ENCODE measurements around the gene PDE8B. TPM values are rescaled to one million over a fixed set of nuclear protein-coding genes. Genes with fewer than 3 reads are reported as not detected.

The PDE8B gene
- total RNA-seq, 1 donor from 2014 or later, result 5.5 TPM

DNA sequence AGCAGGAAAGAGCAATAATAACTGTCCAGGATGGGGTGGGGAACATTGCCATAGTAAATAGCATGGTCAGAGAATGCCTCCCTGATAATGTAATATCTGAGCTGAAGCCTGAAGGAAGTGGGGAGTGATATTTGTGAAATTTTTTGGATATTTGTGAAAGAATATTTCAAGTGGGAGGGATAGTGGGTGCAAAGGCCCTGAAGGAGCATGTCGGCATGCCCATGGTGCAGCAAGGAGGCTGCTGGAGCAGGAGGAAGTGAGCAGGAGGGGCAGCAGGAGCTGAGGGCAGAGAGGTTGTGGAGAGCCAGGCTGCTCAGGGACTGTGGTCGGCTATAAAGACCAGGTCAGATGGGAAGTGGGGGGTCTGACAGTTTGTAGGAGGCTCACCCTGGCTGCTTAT is 21.1 kb upstream of the PDE8B start:
- ATAC-seq, result no peak

DNA sequence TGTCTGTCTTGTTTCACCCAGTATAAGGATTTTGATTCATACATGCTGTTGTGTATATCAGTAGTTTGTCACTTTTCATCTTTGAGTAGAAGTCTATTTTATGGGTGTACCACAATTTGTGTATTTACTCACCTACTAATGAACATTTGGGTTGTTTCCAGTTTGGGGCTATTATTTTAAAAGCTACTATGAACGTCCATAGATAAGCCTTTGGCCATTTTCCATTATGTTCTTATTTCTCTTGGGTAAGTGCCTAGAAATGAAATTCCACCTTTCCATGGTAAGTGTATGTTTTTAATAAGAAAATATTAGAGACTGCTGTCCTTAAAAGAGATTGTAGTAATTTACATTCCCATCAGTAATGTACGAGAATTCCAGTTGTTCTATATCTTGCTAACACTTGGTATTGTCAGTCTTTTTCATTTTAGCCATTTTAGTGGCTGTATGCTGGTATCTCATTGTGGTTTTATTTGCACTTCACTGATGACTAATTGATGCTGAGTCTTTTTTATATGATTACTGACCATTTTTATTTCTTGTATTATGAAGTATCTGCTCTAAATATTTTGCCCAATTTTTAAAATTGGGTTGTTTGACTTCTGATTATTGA is 17.9 kb upstream of the PDE8B start:
- ATAC-seq (no peak), DNase-seq (ENCODE audit: low spot score) (no peak)

More for the DNA sequence above, 21.1 kb upstream of the PDE8B start:
- DNase-seq (ENCODE audit: low spot score), result no peak

DNA sequence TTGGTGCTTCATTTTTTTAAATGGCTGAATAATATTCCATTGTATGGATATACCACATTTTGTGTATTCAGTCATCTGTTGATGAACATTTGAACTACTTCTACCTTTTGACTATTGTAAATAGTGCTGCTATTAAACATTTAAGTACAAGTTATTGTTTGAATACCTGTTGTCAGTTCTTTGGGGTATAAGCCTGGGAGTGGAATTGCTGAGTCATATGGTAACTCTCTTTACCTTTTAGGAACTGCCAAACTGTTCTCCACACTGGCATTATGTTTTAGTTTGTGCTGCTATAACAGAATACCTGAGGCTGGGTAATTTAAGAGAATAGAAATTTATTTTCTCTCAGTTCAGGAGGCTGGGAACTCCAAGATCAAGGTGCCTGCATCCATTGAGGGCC is 15.7 kb upstream of the PDE8B start:
- ATAC-seq (no peak), DNase-seq (ENCODE audit: low spot score) (no peak)

DNA sequence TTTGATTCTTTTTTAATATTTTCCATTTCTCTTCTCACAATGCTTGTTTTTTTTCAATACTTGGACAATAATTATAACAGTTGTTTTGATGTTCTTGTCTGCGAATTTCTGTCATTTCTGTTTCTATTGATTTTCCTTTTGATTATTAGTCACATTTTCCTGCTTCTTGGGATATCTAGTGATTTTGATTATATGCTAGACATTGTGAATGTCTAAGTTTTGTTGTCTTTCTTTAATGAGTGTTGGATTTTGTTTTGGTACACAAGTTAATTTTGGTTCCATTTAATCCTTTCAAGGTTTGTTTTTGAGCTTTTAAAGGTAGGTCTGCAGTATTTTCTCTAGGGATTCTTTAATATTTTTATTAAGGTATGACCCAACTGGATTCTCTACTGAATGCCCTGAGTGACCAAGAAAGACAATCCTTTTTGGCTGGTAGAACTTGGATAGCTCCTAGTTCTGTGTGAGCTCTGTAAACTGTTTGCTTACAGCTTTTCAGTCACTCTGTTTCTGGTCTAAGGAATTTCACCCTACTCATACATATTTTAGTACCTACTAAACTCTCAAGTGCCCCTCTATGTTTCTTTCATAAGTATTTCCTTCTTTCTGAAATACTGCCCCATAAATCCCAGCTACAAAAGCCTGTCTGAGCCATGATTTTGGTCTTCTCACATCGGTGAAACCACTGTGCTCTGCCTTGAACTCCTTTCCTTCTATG is 12.5 kb upstream of the PDE8B start:
- ATAC-seq, result no peak
- no peak for DNase-seq (ENCODE audit: low spot score)

DNA sequence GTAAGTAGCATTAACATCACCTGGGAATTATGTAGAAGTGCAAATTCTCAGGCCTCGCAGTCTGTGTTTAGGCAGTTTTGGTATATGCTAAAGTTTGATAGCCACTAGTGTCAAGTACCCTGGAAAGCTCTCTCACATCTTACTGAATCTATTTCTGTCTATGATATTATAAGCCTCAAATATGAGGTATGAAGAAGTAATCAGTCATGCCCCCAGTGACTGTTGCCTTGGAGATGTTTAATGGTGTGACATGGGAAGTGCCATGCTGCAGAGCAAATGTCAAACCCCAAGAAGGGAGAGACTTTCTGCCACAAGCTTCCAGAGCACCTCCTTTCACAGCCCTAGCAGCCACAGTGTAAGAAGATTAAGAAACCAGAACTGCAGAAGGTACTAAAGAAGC is 9.8 kb upstream of the PDE8B start:
- ATAC-seq, result no peak

DNA sequence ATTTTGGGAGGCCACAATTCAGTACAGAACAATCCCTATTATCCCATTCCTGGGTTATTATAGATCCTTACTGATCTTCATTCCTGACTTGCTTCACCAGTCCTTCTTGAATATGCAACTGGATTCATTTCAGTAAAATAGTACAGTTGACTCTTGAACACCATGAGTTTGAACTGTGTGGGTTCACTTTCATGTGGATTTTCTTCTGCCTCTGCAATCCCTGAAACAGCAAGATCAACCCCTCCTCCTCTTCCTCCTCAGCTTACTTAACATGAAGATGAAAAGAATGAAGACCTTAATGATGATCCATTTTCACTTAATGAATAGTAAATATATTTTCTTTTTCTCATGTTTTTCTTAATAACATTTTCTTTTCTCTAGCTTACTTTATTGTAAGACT is 8.3 kb upstream of the PDE8B start:
- DNase-seq (ENCODE audit: low spot score) (no peak), ATAC-seq (no peak)

More for the DNA sequence above, 9.8 kb upstream of the PDE8B start:
- no peak for DNase-seq (ENCODE audit: low spot score)

DNA sequence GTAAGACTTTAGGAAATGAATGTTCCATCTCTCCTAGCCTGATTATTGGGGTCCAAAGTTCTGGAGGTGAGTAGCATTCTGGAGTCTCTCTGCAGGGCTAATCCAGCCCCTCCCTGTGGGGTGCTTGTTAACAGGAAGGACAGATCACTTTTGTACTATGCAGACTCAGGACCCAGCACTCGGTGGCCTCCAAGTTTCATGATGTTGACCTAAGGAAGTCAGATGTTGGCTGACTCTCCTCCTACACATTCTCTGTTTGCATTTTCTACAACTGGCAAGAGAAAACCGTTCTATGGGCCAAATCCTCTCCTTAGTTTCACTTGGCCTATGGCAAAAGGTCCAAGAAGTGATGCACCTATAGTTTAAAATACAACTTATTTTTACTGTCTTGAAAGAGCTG is 5.5 kb upstream of the PDE8B start:
- ATAC-seq (no peak), DNase-seq (ENCODE audit: low spot score) (no peak)

DNA sequence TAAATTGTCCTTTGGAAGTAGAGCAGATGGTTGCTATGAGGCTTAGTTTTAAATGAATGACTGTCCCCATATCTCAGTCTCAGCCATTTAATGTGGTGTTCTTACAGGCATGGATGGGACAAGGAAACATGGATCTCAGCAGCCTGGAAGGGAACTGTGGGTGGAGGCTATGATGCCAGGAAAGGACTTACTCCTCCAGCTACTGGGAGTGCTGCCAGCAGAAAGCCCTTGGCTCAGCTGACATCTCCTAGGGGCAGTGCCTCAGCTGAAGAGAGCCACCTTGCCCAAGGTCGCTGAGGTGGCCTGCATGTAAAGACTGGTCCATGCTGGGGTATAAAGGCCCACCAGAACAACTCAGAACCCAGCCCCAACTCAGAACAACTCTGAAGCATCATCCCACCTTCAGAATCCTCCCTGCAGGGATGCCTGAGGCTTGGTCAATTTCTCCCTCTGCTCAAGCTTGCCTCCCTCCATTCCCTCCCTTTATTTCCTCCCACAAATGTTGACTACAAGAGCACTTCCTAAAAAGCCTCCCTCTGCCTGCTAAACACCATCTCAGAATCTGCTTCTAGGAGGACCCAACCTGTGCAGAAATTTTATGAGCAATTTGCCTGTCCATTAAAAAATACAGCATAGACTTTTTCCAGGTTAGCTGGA is 1.8 kb upstream of the PDE8B start:
- DNase-seq (ENCODE audit: low spot score) (no peak), ATAC-seq (no peak)

DNA sequence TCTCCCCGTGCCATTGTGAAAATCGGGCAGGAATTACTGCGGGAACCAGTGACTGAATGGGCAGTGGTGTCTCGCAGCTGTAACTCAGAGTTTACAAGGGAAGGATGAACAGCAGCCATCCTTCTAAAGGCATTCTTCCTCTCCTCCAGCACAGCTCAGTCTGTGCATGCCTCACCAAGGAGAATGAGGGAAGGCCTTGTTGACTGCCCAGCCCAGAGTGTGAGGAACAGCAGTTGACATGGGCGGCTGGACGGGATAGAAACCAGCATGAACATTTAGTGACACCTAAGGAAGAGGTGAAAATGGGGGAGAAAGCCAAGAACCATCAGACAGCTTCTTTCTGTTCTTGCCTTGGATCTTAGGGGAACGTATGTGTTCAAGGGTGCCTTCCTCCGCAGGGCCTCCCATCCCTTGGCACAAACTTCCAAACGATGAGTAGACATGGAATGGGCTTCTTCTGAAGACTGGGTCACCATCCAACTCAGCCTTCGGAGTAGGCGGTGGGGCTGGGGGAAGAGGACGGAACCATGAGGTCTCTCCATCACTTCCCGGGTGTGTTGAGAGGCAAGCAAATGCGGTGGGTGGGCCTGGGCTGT is 887 bp upstream of the PDE8B start:
- no peak for ATAC-seq
- DNase-seq (ENCODE audit: low spot score), result no peak

DNA sequence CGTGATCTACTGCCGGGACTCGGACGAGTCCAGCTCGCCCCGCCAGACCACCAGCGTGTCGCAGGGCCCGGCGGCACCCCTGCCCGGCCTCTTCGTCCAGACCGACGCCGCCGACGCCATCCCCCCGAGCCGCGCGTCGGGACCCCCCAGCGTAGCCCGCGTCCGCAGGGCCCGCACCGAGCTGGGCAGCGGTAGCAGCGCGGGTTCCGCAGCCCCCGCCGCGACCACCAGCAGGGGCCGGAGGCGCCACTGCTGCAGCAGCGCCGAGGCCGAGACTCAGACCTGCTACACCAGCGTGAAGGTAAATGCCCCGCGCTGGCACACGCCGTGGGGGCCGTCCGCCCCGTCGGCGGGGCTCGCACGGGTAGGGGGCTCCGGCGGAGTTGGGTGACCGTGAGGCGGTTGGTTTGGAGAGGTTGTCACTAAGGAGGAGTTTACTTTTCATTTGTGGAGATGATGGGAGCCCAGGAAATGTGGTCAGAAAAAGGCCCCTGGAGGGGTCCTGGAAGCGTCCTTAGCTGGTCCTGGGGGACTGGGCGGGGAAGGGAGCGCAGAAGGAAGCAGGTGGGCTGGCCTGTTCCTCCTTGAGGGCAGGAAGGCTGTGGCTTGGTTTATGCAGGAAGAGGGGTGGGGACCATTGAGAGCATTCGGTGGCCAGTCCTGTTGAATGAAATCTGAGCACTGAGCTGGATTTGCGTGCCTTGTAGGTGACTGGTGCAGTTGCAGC is 647 bp downstream of the PDE8B start:
- DNase-seq (ENCODE audit: low spot score) (no peak), ATAC-seq (peak; percentile 71)

DNA sequence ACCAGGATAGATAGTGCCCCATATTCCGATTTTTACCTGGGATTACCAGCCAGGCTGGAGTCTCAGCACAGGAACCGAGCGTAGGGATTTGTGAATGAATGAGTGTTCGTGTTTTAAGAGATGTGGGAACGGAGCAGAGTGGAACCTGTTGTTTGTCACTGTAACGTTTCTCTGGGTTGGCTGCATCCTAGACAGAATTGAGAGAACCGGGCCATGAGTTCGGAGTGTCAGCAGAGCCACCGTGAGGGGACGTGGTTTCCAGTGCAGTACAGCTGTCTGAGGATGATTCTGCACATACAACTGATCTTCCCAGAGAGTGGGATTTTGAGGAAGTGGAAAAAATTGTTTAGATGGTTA is 1.2 kb downstream of the PDE8B start:
- no peak for DNase-seq (ENCODE audit: low spot score)

DNA sequence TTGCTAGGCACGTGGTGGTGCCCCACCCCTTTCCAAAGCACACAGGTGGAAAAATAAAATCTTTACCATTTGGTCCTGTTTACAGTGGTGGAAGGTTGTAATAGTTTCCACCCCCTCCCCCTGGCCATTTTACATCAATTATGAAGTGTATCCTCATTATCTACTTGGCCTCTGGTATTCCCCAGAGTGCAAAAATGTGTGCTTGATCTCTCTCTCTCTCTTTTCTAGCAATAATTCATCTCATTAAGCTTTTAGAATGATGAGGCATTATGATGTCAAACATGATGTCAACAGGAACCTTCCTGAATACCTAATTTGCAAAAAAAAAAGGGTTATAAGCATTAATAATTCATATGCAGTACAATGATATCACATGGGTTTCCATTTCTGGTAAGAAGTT is 3.1 kb downstream of the PDE8B start:
- no peak for ATAC-seq

More for the DNA sequence above, 1.2 kb downstream of the PDE8B start:
- ATAC-seq, result peak; percentile 11

DNA sequence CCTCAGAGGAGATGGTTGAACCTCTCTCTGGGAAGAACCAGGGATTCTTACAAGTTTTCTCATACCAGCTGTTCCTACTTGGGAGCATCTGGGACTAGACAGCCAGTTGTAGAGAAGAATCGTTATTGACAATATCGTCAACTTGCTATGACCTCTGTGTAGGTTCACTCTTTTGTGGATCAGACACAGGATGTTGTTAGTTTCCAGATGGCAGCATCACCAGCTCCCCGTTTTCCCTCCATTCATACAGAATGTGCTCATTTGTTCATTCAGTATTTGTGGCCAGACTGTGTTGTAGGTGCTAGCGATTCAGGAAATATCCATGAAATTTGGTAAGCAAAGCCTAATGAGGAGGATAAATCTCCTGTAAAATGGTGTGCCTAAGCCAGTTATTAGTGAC is 3.7 kb downstream of the PDE8B start:
- ATAC-seq, result no peak

More for the DNA sequence above, 3.1 kb downstream of the PDE8B start:
- DNase-seq (ENCODE audit: low spot score), result no peak

DNA sequence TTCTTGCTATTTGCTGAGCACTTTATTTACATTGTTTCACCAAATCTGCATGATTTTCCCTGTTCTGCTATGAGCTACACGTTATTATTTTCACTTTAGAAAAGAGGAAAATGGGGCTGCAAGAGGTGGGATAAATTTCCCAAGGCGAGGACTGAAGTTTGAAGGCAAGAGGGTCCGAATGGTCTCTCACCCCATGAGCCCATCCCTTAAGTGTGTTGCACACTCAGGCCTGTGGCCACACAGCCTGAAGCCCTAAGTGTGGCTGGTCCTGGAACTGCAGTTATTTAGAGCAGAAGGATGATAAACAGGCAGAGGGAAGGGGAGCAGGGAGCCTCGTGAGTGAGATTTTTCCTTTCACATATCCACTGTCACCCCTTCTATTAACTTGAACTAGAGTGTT is 7.8 kb downstream of the PDE8B start:
- DNase-seq (ENCODE audit: low spot score), result no peak
- ATAC-seq, result peak; percentile 58

More for the DNA sequence above, 3.7 kb downstream of the PDE8B start:
- no peak for DNase-seq (ENCODE audit: low spot score)

DNA sequence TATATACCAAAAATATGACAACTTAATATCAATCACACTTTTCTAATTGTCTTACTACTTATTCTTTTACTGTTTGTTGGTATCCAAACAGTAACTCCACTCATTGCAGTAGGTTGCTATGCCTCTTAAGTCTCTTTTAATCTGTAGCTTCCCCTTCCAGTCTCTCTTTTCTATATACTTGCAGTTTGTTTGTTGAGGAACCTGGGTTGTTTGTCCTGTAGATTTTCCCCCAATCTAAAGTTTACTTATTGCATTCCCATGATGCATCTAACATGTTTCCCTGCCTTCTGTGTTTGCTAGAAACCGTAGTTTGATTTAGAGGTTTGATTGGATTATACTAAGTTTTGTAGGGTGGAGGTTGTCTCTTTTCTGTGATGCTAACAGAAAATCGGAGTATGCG is 10.6 kb downstream of the PDE8B start:
- DNase-seq (ENCODE audit: low spot score), result no peak
- no peak for ATAC-seq

DNA sequence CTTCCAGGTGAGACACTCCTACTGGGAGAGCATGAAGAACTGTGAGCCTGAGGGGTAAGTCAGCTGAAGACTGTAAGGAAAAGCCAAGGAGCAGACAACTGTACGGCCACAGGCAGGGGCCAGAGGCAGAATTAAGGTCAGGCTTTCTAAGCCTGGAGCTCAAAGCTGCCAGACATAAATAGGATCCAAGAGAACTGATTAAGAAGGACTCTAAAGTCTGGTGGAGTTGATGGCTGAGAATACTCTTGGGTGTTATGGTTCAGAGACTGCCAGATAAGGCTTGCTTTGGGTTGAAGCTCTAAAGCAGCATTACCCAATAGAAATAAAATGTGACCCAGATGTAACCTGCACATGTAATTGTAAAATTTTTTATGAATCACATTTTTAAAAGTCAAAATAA is 12.2 kb downstream of the PDE8B start:
- DNase-seq (ENCODE audit: low spot score) (no peak), ATAC-seq (no peak)

DNA sequence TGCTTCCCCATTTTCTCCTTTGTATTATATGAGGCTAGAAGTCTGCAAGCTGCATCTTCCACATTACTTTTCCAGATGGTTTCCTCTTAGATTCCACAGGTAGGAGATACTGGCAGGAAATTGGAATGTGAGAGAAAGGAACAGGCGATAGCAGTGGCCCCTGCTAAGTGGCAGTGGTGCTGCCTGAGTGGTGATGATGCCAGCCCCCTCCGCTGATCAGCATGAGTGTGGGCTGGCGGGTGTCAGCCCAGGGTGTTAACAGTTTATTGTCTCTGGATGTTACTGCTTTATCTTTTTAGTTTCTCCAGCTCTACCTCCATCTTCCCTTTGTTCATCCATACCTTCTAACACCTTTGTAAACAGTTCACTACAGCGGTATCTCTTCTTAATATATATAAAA is 13.2 kb downstream of the PDE8B start:
- ATAC-seq, result no peak
- no peak for DNase-seq (ENCODE audit: low spot score)

DNA sequence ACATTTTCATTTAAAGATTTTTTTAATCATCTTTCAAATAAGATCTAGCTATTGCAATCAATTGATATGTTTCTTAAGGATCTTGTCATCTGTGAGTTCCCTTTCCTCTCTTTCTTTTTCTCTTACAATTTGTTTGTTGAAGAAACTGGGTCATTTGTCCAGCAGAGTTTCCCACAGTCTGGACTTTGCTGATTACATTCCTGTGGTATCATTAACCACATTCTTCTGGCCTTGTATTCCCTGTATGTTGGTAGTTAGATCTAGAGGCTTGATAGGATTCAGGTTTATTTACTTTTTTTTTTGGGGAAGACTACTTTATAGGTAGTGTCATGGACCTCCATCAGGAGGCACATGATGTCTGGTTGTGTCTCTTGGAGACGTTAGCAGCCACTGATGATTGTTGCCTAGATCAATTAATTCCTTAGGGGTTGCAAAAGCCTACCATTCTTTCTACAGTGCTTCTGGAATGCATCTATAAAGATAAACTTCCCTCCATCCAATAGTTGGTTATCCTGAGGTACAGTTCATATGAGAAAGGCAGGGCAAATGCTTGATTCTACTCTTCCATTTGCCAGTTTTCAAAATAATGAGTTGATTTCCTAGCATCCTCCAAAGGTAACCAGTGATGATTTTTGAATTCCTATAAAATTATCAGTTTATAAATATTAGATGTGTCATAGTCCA is 14.3 kb downstream of the PDE8B start:
- no peak for DNase-seq (ENCODE audit: low spot score)
- ATAC-seq, result peak; percentile 71

DNA sequence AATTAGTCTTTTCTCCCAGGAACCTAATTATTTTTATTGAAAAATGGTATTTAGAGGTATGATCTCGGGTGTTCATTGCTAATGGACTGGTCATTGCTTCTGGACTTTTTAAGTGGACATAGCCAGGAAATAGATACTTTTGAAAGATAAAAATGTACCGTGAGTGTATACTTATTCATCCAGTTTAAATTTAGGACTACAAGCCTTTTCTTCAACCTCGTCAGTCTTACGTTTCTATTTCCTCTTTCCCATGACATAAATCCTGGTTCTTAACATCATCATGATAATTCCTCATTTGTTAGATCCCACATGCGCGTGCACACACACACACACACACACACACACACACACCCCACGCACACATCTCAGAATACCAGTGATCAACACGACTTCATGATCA is 15.1 kb downstream of the PDE8B start:
- ATAC-seq (no peak), DNase-seq (ENCODE audit: low spot score) (no peak)

DNA sequence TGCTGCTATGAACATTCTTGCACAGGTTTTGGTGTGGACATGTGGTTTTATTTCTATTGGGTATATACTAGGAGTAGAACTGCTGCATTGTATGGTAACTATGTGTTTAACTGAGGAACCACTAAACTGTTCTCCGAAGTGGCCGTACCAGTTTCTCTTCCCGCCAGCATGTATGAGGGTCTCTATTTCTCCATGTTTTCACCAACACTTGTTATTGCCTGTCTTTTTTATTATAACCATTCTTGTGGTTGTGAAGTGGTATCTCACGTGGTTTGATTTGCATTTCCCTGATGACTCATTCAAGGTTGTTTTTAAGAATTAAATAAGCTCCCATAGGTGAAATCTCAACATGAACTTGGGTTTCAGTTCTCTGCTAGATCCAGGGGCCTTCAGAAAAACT is 19.4 kb downstream of the PDE8B start:
- DNase-seq (ENCODE audit: low spot score) (no peak), ATAC-seq (no peak)

Measured in left lobe of liver (tissue), 2 donors.